GM23338 (cell line): ENCODE results near the gene JAKMIP1. TPM values are rescaled to one million over a fixed set of nuclear protein-coding genes. Genes with fewer than 3 reads are reported as not detected.

Experiments used
- ATAC-seq: fragments of 200-7000 bp; cut with Tn5 transposase; 3 replicates; pipeline ENCODE4 v1.9.1; 2020
- DNase-seq: peaks from one replicate; pipeline ENCODE4 v3.0.0-alpha.2; 2015; ENCODE audit warnings: low spot score
- H2AFZ ChIP-seq: fragments of 200-600 bp; sonication (generic); 2 replicates; pipeline ENCODE4 v1.8.0; 2016; ENCODE audit warnings: antibody characterized with exemption, mild to moderate bottlenecking, moderate library complexity
- H3F3A ChIP-seq: fragments of 200-600 bp; sonication (generic); replicated peaks from 2 replicates; pipeline ENCODE4 v1.8.0; 2017; ENCODE audit warnings: antibody characterized with exemption, mixed run types, low read depth
- H3K27ac ChIP-seq: fragments of 200-600 bp; sonication (generic); 2 replicates; pipeline ENCODE4 v1.6.1; 2016; ENCODE audit warnings: low read depth
- H3K27me3 ChIP-seq: fragments of 200-600 bp; sonication (generic); 2 replicates; pipeline ENCODE4 v1.8.0; 2016; ENCODE audit warnings: mild to moderate bottlenecking, mixed run types, moderate library complexity; ENCODE audit not compliant: insufficient read depth
- H3K36me3 ChIP-seq: fragments of 200-600 bp; sonication (generic); 2 replicates; pipeline ENCODE4 v1.8.0; 2016; ENCODE audit warnings: mild to moderate bottlenecking; ENCODE audit not compliant: insufficient read depth
- H3K4me1 ChIP-seq: fragments of 200-600 bp; sonication (generic); 2 replicates; pipeline ENCODE4 v1.8.0; 2016; ENCODE audit warnings: mild to moderate bottlenecking, moderate library complexity; ENCODE audit not compliant: insufficient read depth
- H3K4me2 ChIP-seq: fragments of 200-600 bp; sonication (generic); 2 replicates; pipeline ENCODE4 v1.7.1; 2017; ENCODE audit warnings: mixed run types
- H3K4me3 ChIP-seq: fragments of 200-600 bp; sonication (generic); 2 replicates; pipeline ENCODE4 v1.6.1; 2016; ENCODE audit warnings: mixed run types
- H3K79me2 ChIP-seq: fragments of 200-600 bp; sonication (generic); replicated peaks from 2 replicates; pipeline ENCODE4 v1.8.0; 2017; ENCODE audit warnings: mild to moderate bottlenecking; ENCODE audit not compliant: insufficient read depth
- H3K9me2 ChIP-seq: fragments of 200-600 bp; sonication (generic); 2 replicates; pipeline ENCODE4 v1.8.0; 2017; ENCODE audit not compliant: insufficient read depth
- H4K20me1 ChIP-seq: fragments of 200-600 bp; sonication (generic); replicated peaks from 2 replicates; pipeline ENCODE4 v1.8.0; 2017; ENCODE audit warnings: mild to moderate bottlenecking; ENCODE audit not compliant: insufficient read depth
- H3K27ac Mint-ChIP-seq: 2 replicates; pipeline ENCODE4 v1.8.0; 2020; ENCODE audit warnings: inconsistent platforms, mild to moderate bottlenecking, moderate library complexity, mixed read lengths
- H3K27me3 Mint-ChIP-seq: 3 replicates; pipeline ENCODE4 v1.8.0; 2022; ENCODE audit warnings: low read depth, mild to moderate bottlenecking, moderate library complexity, mixed read lengths, inconsistent platforms; ENCODE audit not compliant: insufficient read depth, poor library complexity
- H3K36me3 Mint-ChIP-seq: 3 replicates; pipeline ENCODE4 v1.8.0; 2021; ENCODE audit warnings: low read depth, mild to moderate bottlenecking, inconsistent platforms, moderate library complexity, mixed read lengths
- H3K4me1 Mint-ChIP-seq: 3 replicates; pipeline ENCODE4 v1.8.0; 2020; ENCODE audit warnings: mild to moderate bottlenecking, inconsistent platforms, mixed read lengths
- H3K4me3 Mint-ChIP-seq: 3 replicates; pipeline ENCODE4 v1.8.0; 2021; ENCODE audit warnings: moderate library complexity, mild to moderate bottlenecking, inconsistent platforms, mixed read lengths
- H3K9me3 Mint-ChIP-seq: 3 replicates; pipeline ENCODE4 v1.8.0; 2020; ENCODE audit warnings: moderate library complexity, mild to moderate bottlenecking, inconsistent platforms, mixed read lengths
- CREB1 ChIP-seq: fragments of 250-450 bp; sonication (Bioruptor Pico); IDR thresholded peaks from 2 replicates; pipeline ENCODE4 v1.5.0; 2020; ENCODE audit warnings: low read depth, mild to moderate bottlenecking, moderate library complexity
- EZH2 ChIP-seq: fragments of 200-600 bp; sonication (generic); IDR thresholded peaks from one replicate; pipeline ENCODE4 v1.8.0; 2017; ENCODE audit warnings: antibody characterized with exemption, mild to moderate bottlenecking, low read depth; ENCODE audit not compliant: unreplicated experiment
- EZH2phosphoT487 ChIP-seq: fragments of 200-600 bp; sonication (generic); IDR thresholded peaks from one replicate; pipeline ENCODE4 v1.8.1; 2018; ENCODE audit warnings: antibody characterized with exemption; ENCODE audit not compliant: unreplicated experiment
- JUNB ChIP-seq: IDR thresholded peaks from one replicate; pipeline ENCODE4 v1.6.1; 2016; ENCODE audit warnings: antibody characterized with exemption; ENCODE audit not compliant: unreplicated experiment
- POLR2AphosphoS5 ChIP-seq: IDR thresholded peaks from 2 replicates; pipeline ENCODE4 v1.6.1; 2016; ENCODE audit warnings: antibody characterized with exemption, low read depth
- STAT1 ChIP-seq: IDR thresholded peaks from one replicate; pipeline ENCODE4 v1.6.1; 2016; ENCODE audit warnings: antibody characterized with exemption; ENCODE audit not compliant: unreplicated experiment
- ZNF114 ChIP-seq: fragments of 250-450 bp; sonication (Bioruptor Pico); IDR thresholded peaks from 2 replicates; pipeline ENCODE4 v1.5.0; 2020; ENCODE audit warnings: mild to moderate bottlenecking, moderate library complexity
- ZNF331 ChIP-seq: fragments of 250-450 bp; sonication (Bioruptor Pico); IDR thresholded peaks from 2 replicates; pipeline ENCODE4 v1.5.0; 2020; ENCODE audit warnings: low read depth, mild to moderate bottlenecking, moderate library complexity
- polyA plus RNA-seq: library from polyadenylated mRNA; unstranded; fragments of >200 nt; fragmentation: Nextera tagmentation; extraction: Ambion mirVana; gene quantifications from 2 replicates; pipeline ENCODE4 v1.2.1, GENCODE V29; 2016
- total RNA-seq: library from RNA; depleted of rRNA; stranded (reverse); fragments of >200 nt; shearing (Covaris generic); gene quantifications from 2 replicates; pipeline ENCODE4 v1.2.3, GENCODE V29; 2014
- TF ChIP-seq, protein P1 (sequence below): IDR thresholded peaks from 2 replicates; pipeline ENCODE4 v1.6.1; 2016; ENCODE audit warnings: antibody characterized with exemption
- TF ChIP-seq, protein P2 (sequence below): IDR thresholded peaks from one replicate; pipeline ENCODE4 v1.6.1; 2018; ENCODE audit warnings: antibody characterized with exemption; ENCODE audit not compliant: unreplicated experiment
- TF ChIP-seq, protein P3 (sequence below), 2 experiments: fragments of 200-600 bp in 1 of 2; sonication (generic) in 1 of 2; conservative IDR thresholded peaks; 2 replicates each; pipeline versions ENCODE4 v1.5.1 to v1.6.1; 2016 to 2017; ENCODE audit warnings: antibody characterized with exemption in 2 of 2, low read depth in 2 of 2, mild to moderate bottlenecking in 2 of 2, moderate library complexity in 1 of 2

The JAKMIP1 gene
- total and polyA plus RNA-seq, 2 experiments from 2014 or later = 4.6 to 5.1 TPM

DNA sequence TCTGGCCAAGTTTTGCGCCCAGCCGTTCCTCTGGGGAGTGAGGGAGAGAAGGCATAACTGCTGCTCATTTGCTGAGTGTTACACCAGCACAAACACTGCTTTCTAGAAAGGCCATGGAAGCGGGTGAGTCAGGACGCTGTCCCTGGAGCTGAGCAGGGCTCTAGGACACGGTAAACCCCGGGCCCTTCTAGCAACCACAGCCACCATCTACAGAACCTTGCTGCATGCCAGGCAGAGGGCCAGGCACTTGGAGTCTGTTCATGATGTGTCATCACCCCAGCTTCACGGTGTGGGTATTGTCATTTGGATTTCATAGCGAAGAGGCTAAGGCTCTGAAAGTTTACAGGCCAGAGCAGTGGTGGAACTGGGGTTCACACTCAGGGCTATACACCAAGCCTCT, 150.4 kb downstream of the JAKMIP1 start (continued):
- TF ChIP-seq CREB1 (no peak), EZH2 (no peak), POLR2AphosphoS5 (no peak), EZH2phosphoT487 (no peak), STAT1 (no peak), ZNF331 (CRISPR knock-in tag) (no peak)
- TF ChIP-seq, protein P1, sequence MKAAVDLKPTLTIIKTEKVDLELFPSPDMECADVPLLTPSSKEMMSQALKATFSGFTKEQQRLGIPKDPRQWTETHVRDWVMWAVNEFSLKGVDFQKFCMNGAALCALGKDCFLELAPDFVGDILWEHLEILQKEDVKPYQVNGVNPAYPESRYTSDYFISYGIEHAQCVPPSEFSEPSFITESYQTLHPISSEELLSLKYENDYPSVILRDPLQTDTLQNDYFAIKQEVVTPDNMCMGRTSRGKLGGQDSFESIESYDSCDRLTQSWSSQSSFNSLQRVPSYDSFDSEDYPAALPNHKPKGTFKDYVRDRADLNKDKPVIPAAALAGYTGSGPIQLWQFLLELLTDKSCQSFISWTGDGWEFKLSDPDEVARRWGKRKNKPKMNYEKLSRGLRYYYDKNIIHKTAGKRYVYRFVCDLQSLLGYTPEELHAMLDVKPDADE = no peak
- TF ChIP-seq, protein P2, sequence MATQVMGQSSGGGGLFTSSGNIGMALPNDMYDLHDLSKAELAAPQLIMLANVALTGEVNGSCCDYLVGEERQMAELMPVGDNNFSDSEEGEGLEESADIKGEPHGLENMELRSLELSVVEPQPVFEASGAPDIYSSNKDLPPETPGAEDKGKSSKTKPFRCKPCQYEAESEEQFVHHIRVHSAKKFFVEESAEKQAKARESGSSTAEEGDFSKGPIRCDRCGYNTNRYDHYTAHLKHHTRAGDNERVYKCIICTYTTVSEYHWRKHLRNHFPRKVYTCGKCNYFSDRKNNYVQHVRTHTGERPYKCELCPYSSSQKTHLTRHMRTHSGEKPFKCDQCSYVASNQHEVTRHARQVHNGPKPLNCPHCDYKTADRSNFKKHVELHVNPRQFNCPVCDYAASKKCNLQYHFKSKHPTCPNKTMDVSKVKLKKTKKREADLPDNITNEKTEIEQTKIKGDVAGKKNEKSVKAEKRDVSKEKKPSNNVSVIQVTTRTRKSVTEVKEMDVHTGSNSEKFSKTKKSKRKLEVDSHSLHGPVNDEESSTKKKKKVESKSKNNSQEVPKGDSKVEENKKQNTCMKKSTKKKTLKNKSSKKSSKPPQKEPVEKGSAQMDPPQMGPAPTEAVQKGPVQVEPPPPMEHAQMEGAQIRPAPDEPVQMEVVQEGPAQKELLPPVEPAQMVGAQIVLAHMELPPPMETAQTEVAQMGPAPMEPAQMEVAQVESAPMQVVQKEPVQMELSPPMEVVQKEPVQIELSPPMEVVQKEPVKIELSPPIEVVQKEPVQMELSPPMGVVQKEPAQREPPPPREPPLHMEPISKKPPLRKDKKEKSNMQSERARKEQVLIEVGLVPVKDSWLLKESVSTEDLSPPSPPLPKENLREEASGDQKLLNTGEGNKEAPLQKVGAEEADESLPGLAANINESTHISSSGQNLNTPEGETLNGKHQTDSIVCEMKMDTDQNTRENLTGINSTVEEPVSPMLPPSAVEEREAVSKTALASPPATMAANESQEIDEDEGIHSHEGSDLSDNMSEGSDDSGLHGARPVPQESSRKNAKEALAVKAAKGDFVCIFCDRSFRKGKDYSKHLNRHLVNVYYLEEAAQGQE = no peak
- TF ChIP-seq, protein P3, sequence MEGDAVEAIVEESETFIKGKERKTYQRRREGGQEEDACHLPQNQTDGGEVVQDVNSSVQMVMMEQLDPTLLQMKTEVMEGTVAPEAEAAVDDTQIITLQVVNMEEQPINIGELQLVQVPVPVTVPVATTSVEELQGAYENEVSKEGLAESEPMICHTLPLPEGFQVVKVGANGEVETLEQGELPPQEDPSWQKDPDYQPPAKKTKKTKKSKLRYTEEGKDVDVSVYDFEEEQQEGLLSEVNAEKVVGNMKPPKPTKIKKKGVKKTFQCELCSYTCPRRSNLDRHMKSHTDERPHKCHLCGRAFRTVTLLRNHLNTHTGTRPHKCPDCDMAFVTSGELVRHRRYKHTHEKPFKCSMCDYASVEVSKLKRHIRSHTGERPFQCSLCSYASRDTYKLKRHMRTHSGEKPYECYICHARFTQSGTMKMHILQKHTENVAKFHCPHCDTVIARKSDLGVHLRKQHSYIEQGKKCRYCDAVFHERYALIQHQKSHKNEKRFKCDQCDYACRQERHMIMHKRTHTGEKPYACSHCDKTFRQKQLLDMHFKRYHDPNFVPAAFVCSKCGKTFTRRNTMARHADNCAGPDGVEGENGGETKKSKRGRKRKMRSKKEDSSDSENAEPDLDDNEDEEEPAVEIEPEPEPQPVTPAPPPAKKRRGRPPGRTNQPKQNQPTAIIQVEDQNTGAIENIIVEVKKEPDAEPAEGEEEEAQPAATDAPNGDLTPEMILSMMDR (conservative IDR thresholded peaks at IDR 0.05; ENCODE audit: low read depth in 2 of 2) = no peak

DNA sequence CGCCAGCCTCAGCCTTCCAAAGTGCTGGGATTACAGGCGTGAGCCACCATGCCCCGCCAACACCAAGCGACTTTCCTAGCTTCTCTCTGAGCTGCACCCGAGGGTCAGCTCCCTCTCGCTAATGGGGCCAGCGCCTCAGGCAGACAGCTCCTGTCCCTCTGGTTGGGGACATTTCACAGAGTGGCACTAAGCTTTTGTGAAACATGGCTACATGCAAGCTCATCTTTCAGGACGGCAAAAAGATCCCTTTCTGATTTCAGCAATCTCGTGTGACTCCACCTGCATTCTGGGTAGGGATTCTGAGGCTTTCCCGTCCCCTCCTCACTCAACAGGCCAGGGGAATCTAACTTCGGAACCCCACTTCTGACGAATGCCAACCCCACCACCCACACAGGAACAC, 151.1 kb downstream of the JAKMIP1 start:
- Mint-ChIP-seq H3K4me1 (peaks cover 4% of the 10 kb centered on the region; the same call in 1 of the 3 replicates), H3K36me3 (no peaks in the 10 kb centered on the region), H3K9me3 (no peaks in the 10 kb centered on the region), H3K27me3 (no peaks in the 10 kb centered on the region), H3K4me3 (no peak overlapping the region), H3K27ac (no peak overlapping the region)
- Histone ChIP-seq H2AFZ (no peak overlapping the region), H3F3A (no peaks in the 10 kb centered on the region), H4K20me1 (no peaks in the 10 kb centered on the region), H3K4me1 (no peaks in the 10 kb centered on the region), H3K27me3 (no peaks in the 10 kb centered on the region), H3K36me3 (no peaks in the 10 kb centered on the region), H3K9me2 (no peaks in the 10 kb centered on the region), H3K4me3 (no peak overlapping the region), H3K27ac (no peak overlapping the region), H3K79me2 (no peaks in the 10 kb centered on the region), H3K4me2 (no peak overlapping the region)
- no peak for ATAC-seq
- DNase-seq = no peak
- TF ChIP-seq, protein P3 (conservative IDR thresholded peaks at IDR 0.05; ENCODE audit: low read depth in 2 of 2) = no peak
- TF ChIP-seq STAT1 = no peak
- TF ChIP-seq POLR2AphosphoS5 = no peak
- no peak for TF ChIP-seq ZNF331 (CRISPR knock-in tag)
- TF ChIP-seq, protein P2 = no peak
- TF ChIP-seq ZNF114 (CRISPR knock-in tag) = no peak
- no peak for TF ChIP-seq JUNB
- TF ChIP-seq, protein P1 = no peak
- no peak for TF ChIP-seq EZH2
- no peak for TF ChIP-seq CREB1
